Transverse colon (tissue), 4 donors: ENCODE results near the gene BCL11B. TPM values are rescaled to one million over a fixed set of nuclear protein-coding genes. Genes with fewer than 3 reads are reported as not detected.

Source experiments
- DNase-seq: peaks from one replicate; pipeline ENCODE4 v3.0.0-alpha.2; 2019
- H3K27ac ChIP-seq, 4 donors: fragments of 200-600 bp; sonication (generic); 2 replicates each; pipeline ENCODE4 v1.5.1; 2016 to 2018; ENCODE audit warnings: inconsistent platforms in 4 of 4
- H3K27me3 ChIP-seq: fragments of 200-600 bp; sonication (generic); 2 replicates; pipeline ENCODE4 v1.5.1; 2017; ENCODE audit warnings: inconsistent platforms
- H3K36me3 ChIP-seq, 4 donors: fragments of 200-600 bp; sonication (generic); 2 replicates each; pipeline ENCODE4 v1.5.1; 2017 to 2019; ENCODE audit warnings: inconsistent platforms in 4 of 4
- H3K4me1 ChIP-seq, 4 donors: fragments of 200-600 bp; sonication (generic); 2 replicates each; pipeline ENCODE4 v1.5.1; 2017 to 2020; ENCODE audit warnings: inconsistent platforms in 4 of 4
- H3K4me3 ChIP-seq, 4 donors: fragments of 200-600 bp; sonication (generic); 1 replicate in 1 of 4; 2 replicates in 3 of 4; pipeline versions ENCODE4 v1.5.1 to v1.6.1; 2017 to 2019; ENCODE audit warnings: inconsistent platforms in 4 of 4
- H3K9me3 ChIP-seq, 2 donors: fragments of 200-600 bp; sonication (generic); 2 replicates each; pipeline ENCODE4 v1.5.1; 2017 to 2019; ENCODE audit warnings: inconsistent platforms in 2 of 2
- EP300 ChIP-seq: sonication (generic); formaldehyde crosslinking; IDR thresholded peaks from one replicate; pipeline ENCODE4 v1.6.1; 2017; ENCODE audit warnings: antibody characterized with exemption, low read depth
- POLR2A ChIP-seq: fragments of 450-650 bp; IDR thresholded peaks from one replicate; pipeline ENCODE4 v1.6.1; 2016; ENCODE audit warnings: antibody characterized with exemption, mild to moderate bottlenecking, moderate library complexity
- POLR2AphosphoS5 ChIP-seq, 3 donors: sonication (generic); formaldehyde crosslinking; IDR thresholded peaks; one replicate each; pipeline ENCODE4 v1.6.1; 2016; ENCODE audit warnings: antibody characterized with exemption in 3 of 3
- WGBS, 2 donors: methylation state at CpG; one replicate each; pipeline ENCODE4 v1.1.5; 2018; ENCODE audit warnings: low coverage in 1 of 2; 5-methylcytosine and 5-hydroxymethylcytosine counted together
- in situ Hi-C, 4 donors: fragments of 200-750 bp; cut with MboI; loops; one replicate each; pipeline versions ENCODE4 v1.15.0 to v1.15.1; 2017; ENCODE audit warnings: low sequenced_read_pairs in 3 of 4, low pct_ligation_motif_present in 1 of 4, low pct_unique_long_range_greater_than_20kb in 1 of 4
- intact Hi-C: fragments of 100-400 bp; cut with DNase I; formaldehyde crosslinking; loops from one replicate; pipeline ENCODE4 v1.15.1; 2023; ENCODE audit warnings: low total_unique reads
- total RNA-seq, 4 donors: library from RNA; depleted of rRNA; stranded (reverse); fragments of >200 nt; gene quantifications; one replicate each; pipeline ENCODE4 v1.1.0, GENCODE V29; 2016
- TF ChIP-seq, protein P1 (sequence below), 5 experiments: fragments of 200-600 bp in 3 of 5; fragments of 450-650 bp in 2 of 5; sonication (generic) in 3 of 5; IDR thresholded peaks; 1 replicate in 2 of 5; 2 replicates in 3 of 5; pipeline ENCODE4 v1.5.1; 2016 to 2017; ENCODE audit warnings: antibody characterized with exemption in 5 of 5, inconsistent platforms in 3 of 5, mild to moderate bottlenecking in 2 of 5, moderate library complexity in 1 of 5

Gene BCL11B
- total RNA-seq, 4 donors from 2014 or later = 0.37 to 4.8 (median 3.7) TPM

DNA sequence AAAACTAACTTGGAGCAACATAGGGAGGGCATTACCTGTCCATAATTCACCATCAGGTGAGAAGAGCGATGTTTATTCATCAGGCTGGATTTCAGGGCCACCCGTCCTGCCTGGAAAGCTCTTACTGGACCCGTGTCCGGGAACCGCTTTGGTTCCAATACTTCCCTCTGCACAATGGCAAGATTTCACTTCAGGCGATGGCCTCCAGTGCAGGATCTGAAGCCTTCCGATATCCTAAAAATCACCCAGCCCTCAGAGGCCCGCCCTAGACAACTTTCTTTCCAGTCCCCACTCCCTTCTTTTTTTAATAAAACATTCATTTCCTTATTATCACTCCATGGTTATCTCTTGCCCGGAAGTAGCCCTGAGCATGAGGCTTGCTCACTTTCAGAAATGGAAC, 92.5 kb downstream of the BCL11B start:
- Histone ChIP-seq H3K27ac (no peak overlapping the region), H3K9me3 (no peaks in the 10 kb centered on the region), H3K4me3 (no peak overlapping the region), H3K4me1 (peaks cover 0 to 18% (median 0%) of the 10 kb centered on the region in 4 donors), H3K27me3 (no peaks in the 10 kb centered on the region), H3K36me3 (no peaks in the 10 kb centered on the region)
- intact Hi-C loops = no loop called here
- WGBS, 2 donors = 91% methylated on average over 9 of the region's 9 CpGs; no CpG with 5 or more reads in 1 of the 2 donors
- no peak for DNase-seq
- in situ Hi-C loops = no loop called here
- TF ChIP-seq, protein P1, sequence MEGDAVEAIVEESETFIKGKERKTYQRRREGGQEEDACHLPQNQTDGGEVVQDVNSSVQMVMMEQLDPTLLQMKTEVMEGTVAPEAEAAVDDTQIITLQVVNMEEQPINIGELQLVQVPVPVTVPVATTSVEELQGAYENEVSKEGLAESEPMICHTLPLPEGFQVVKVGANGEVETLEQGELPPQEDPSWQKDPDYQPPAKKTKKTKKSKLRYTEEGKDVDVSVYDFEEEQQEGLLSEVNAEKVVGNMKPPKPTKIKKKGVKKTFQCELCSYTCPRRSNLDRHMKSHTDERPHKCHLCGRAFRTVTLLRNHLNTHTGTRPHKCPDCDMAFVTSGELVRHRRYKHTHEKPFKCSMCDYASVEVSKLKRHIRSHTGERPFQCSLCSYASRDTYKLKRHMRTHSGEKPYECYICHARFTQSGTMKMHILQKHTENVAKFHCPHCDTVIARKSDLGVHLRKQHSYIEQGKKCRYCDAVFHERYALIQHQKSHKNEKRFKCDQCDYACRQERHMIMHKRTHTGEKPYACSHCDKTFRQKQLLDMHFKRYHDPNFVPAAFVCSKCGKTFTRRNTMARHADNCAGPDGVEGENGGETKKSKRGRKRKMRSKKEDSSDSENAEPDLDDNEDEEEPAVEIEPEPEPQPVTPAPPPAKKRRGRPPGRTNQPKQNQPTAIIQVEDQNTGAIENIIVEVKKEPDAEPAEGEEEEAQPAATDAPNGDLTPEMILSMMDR (IDR thresholded peaks at IDR 0.05) = no peak
- TF ChIP-seq POLR2A = no peak
- TF ChIP-seq EP300 = no peak
- no peak for TF ChIP-seq POLR2AphosphoS5 (IDR thresholded peaks at IDR 0.05)

- H3K27me3 ChIP-seq = no peaks in the 10 kb centered on the region
- intact Hi-C loops (no loop called here), in situ Hi-C loops (no loop called here)
- WGBS, 2 donors = 72 to 80% methylated on average over 1 to 18 of the region's 18 CpGs
- H3K36me3 ChIP-seq = no peaks in the 10 kb centered on the region
- H3K27ac ChIP-seq = peak overlapping the region in 1 of 4 donors; percentile 37
- H3K4me1 ChIP-seq = peaks cover 0 to 18% (median 0%) of the 10 kb centered on the region in 4 donors
- no peak for DNase-seq
- TF ChIP-seq POLR2A (no peak), POLR2AphosphoS5 (IDR thresholded peaks at IDR 0.05) (no peak), EP300 (no peak)
- TF ChIP-seq, protein P1 (IDR thresholded peaks at IDR 0.05) = no peak
- H3K9me3 ChIP-seq = no peaks in the 10 kb centered on the region
- H3K4me3 ChIP-seq = no peak overlapping the region
These were observed 93.8 kb downstream of the BCL11B start for GRCh38 chr14:99177886-99178835.

DNA sequence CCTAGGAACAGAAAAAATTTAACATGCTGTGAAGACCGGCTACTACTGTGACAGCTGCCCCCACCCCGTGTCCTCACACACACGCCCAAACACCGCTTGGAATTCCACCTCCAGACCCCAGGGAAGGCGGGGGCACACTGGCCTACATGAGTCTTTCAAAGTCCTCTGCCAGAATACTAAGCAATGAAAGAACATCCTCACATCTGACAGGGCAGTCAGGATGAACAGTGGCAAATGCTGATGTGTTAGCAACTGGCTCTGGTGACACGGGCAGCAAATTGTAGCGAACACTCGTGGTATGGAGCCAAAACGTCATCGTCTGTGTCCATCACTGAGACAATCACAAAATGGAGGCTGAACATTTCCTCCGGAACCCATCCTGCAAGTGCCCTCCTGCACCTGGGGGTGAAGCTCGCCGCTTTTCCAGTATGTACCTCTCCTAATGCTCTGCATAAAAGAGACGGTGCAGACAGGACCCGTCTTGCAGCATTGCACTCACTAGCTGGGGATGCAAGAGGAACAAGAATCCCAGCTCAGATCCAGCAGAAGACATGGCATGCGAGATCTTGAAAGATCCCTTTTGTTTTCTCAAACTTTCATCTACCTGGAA, 94.8 kb downstream of the BCL11B start:
- TF ChIP-seq POLR2AphosphoS5 (IDR thresholded peaks at IDR 0.05) (no peak), EP300 (no peak), POLR2A (no peak)
- TF ChIP-seq, protein P1 (IDR thresholded peaks at IDR 0.05) = no peak
- no peak overlapping the region for H3K4me3 ChIP-seq
- no peaks in the 10 kb centered on the region for H3K9me3 ChIP-seq
- intact Hi-C loops = no loop called here
- H3K36me3 ChIP-seq = no peaks in the 10 kb centered on the region
- WGBS, 2 donors = 91 to 93% methylated on average over 2 to 16 of the region's 16 CpGs
- no peak overlapping the region for H3K27ac ChIP-seq
- in situ Hi-C loops = no loop called here
- DNase-seq = no peak
- H3K4me1 ChIP-seq = peaks cover 0 to 18% (median 0%) of the 10 kb centered on the region in 4 donors
- H3K27me3 ChIP-seq = no peaks in the 10 kb centered on the region

GRCh38 chr14:99176156-99176945, 95.6 kb downstream of the BCL11B start:
- DNase-seq = no peak
- H3K4me3 ChIP-seq = no peak overlapping the region
- peaks cover 0 to 18% (median 0%) of the 10 kb centered on the region in 4 donors for H3K4me1 ChIP-seq
- WGBS, 2 donors = 93 to 96% methylated on average over 4 to 33 of the region's 33 CpGs
- H3K9me3 ChIP-seq = no peaks in the 10 kb centered on the region
- in situ Hi-C loops = no loop called here
- no peaks in the 10 kb centered on the region for H3K27me3 ChIP-seq
- intact Hi-C loops = no loop called here
- TF ChIP-seq POLR2AphosphoS5 (IDR thresholded peaks at IDR 0.05) (no peak), EP300 (no peak), POLR2A (no peak)
- TF ChIP-seq, protein P1 (IDR thresholded peaks at IDR 0.05) = no peak
- H3K36me3 ChIP-seq = no peaks in the 10 kb centered on the region
- no peak overlapping the region for H3K27ac ChIP-seq
